Adrenal gland (tissue), 5 donors: Measurements from ENCODE around the gene CDH16.

Experiments
- CTCF ChIP-seq, 6 experiments: fragments of 450-650 bp in 4 of 6; fragments of 200-600 bp in 2 of 6; sonication (generic) in 1 of 6; IDR thresholded peaks; 1 replicate in 5 of 6; 2 replicates in 1 of 6; pipeline versions ENCODE4 v1.5.1 to v1.8.0; 2016 to 2021; ENCODE audit warnings: antibody characterized with exemption in 6 of 6, mild to moderate bottlenecking in 2 of 6, moderate library complexity in 1 of 6
- POLR2A ChIP-seq, 2 donors: fragments of 450-650 bp; IDR thresholded peaks; one replicate each; pipeline ENCODE4 v1.6.1; 2017; ENCODE audit warnings: antibody characterized with exemption in 2 of 2, mild to moderate bottlenecking in 2 of 2, moderate library complexity in 1 of 2
- donor health status: DM: no; HTN: no; CAD: no.

- TF ChIP-seq CTCF (IDR thresholded peaks at IDR 0.05), result no peak
- no peak for TF ChIP-seq POLR2A (IDR thresholded peaks at IDR 0.05)
Measured at GRCh38 chr16:66911801-66912200, 6.9 kb downstream of the CDH16 start.
